NT2/D1 (cell line): ENCODE data around the gene USP1.

ENCODE experiments used
- SUZ12 ChIP-seq: IDR thresholded peaks from 2 replicates; pipeline ENCODE4 v1.6.1; 2011; ENCODE audit not compliant: insufficient read length, insufficient read depth; ENCODE audit errors: extremely low read depth
- YY1 ChIP-seq: IDR thresholded peaks from 2 replicates; pipeline ENCODE4 v1.6.1; 2011; ENCODE audit not compliant: insufficient read length, insufficient read depth
- ZNF274 ChIP-seq: IDR thresholded peaks from 2 replicates; pipeline ENCODE4 v1.6.1; 2011; ENCODE audit warnings: mild to moderate bottlenecking, low read depth, low read length

- TF ChIP-seq YY1 (no peak), ZNF274 (no peak), SUZ12 (no peak)
Measured at GRCh38 chr1:62457955-62458354, 21.1 kb downstream of the USP1 start.
